ENCODE data around the gene ZMIZ2.

Gene ZMIZ2

GRCh38 chr7:44707558-44708230 lies 41.0 kb upstream of the ZMIZ2 start:
- H3K79me2 ChIP-seq (ENCODE audit: insufficient read depth, low read length), result no peaks in the 10 kb centered on the region
- H3F3A ChIP-seq (ENCODE audit: insufficient read depth), result no peaks in the 10 kb centered on the region
- H3K4me2 ChIP-seq (ENCODE audit: low read depth, low read length, poor library complexity, severe bottlenecking), result no peak overlapping the region
- H4K20me1 ChIP-seq (ENCODE audit: low read depth, low read length), result no peaks in the 10 kb centered on the region
- no peaks in the 10 kb centered on the region for H3K27me3 ChIP-seq (ENCODE audit: low read length)
- no peak overlapping the region for H3K9ac ChIP-seq (ENCODE audit: low read length)
- H3K9me3 ChIP-seq (ENCODE audit: insufficient read depth, low read length), result no peaks in the 10 kb centered on the region
- H3K36me3 ChIP-seq (ENCODE audit: low read length), result no peaks in the 10 kb centered on the region
- H2AFZ ChIP-seq (ENCODE audit: low read depth, low read length, severe bottlenecking), result no peak overlapping the region
- H3K27ac ChIP-seq (ENCODE audit: low read depth, low read length), result no peak overlapping the region
- no peaks in the 10 kb centered on the region for H3K9me2 ChIP-seq (replicated peaks; ENCODE audit: insufficient read depth, low read length)
- no peak overlapping the region for H3K4me3 ChIP-seq (ENCODE audit: insufficient read depth, low read length, poor library complexity, severe bottlenecking)
- no peak for TF ChIP-seq CTCF (IDR thresholded peaks at IDR 0.05; ENCODE audit: insufficient read depth, low read length, poor library complexity, severe bottlenecking)
- TF ChIP-seq EZH2phosphoT487 (conservative IDR thresholded peaks at IDR 0.05; ENCODE audit: low read length), result no peak

GRCh38 chr7:44709011-44709915 lies 39.4 kb upstream of the ZMIZ2 start:
- H3K9ac ChIP-seq (ENCODE audit: low read length), result no peak overlapping the region
- H3K9me2 ChIP-seq (replicated peaks; ENCODE audit: insufficient read depth, low read length), result no peaks in the 10 kb centered on the region
- no peak overlapping the region for H3K4me3 ChIP-seq (ENCODE audit: insufficient read depth, low read length, poor library complexity, severe bottlenecking)
- TF ChIP-seq CTCF (IDR thresholded peaks at IDR 0.05; ENCODE audit: insufficient read depth, low read length, poor library complexity, severe bottlenecking) (no peak), EZH2phosphoT487 (conservative IDR thresholded peaks at IDR 0.05; ENCODE audit: low read length) (no peak)
- no peaks in the 10 kb centered on the region for H3K27me3 ChIP-seq (ENCODE audit: low read length)
- no peak overlapping the region for H3K27ac ChIP-seq (ENCODE audit: low read depth, low read length)
- no peaks in the 10 kb centered on the region for H3K36me3 ChIP-seq (ENCODE audit: low read length)
- H2AFZ ChIP-seq (ENCODE audit: low read depth, low read length, severe bottlenecking), result no peak overlapping the region
- no peak overlapping the region for H3K4me2 ChIP-seq (ENCODE audit: low read depth, low read length, poor library complexity, severe bottlenecking)
- H3K79me2 ChIP-seq (ENCODE audit: insufficient read depth, low read length), result no peaks in the 10 kb centered on the region
- no peaks in the 10 kb centered on the region for H3F3A ChIP-seq (ENCODE audit: insufficient read depth)
- no peaks in the 10 kb centered on the region for H3K9me3 ChIP-seq (ENCODE audit: insufficient read depth, low read length)
- H4K20me1 ChIP-seq (ENCODE audit: low read depth, low read length), result no peaks in the 10 kb centered on the region

GRCh38 chr7:44709945-44710596 lies 38.6 kb upstream of the ZMIZ2 start:
- no peaks in the 10 kb centered on the region for H3K27me3 ChIP-seq (ENCODE audit: low read length)
- no peaks in the 10 kb centered on the region for H4K20me1 ChIP-seq (ENCODE audit: low read depth, low read length)
- H3K79me2 ChIP-seq (ENCODE audit: insufficient read depth, low read length), result no peaks in the 10 kb centered on the region
- H3K9me3 ChIP-seq (ENCODE audit: insufficient read depth, low read length), result no peaks in the 10 kb centered on the region
- no peak overlapping the region for H3K4me2 ChIP-seq (ENCODE audit: low read depth, low read length, poor library complexity, severe bottlenecking)
- no peak overlapping the region for H3K27ac ChIP-seq (ENCODE audit: low read depth, low read length)
- H3K4me3 ChIP-seq (ENCODE audit: insufficient read depth, low read length, poor library complexity, severe bottlenecking), result no peak overlapping the region
- H3K36me3 ChIP-seq (ENCODE audit: low read length), result no peaks in the 10 kb centered on the region
- H3F3A ChIP-seq (ENCODE audit: insufficient read depth), result no peaks in the 10 kb centered on the region
- no peak overlapping the region for H3K9ac ChIP-seq (ENCODE audit: low read length)
- TF ChIP-seq CTCF (IDR thresholded peaks at IDR 0.05; ENCODE audit: insufficient read depth, low read length, poor library complexity, severe bottlenecking) (no peak), EZH2phosphoT487 (conservative IDR thresholded peaks at IDR 0.05; ENCODE audit: low read length) (no peak)
- H3K9me2 ChIP-seq (replicated peaks; ENCODE audit: insufficient read depth, low read length), result no peaks in the 10 kb centered on the region
- H2AFZ ChIP-seq (ENCODE audit: low read depth, low read length, severe bottlenecking), result no peak overlapping the region

All from SU-DHL-6 (cell line).